Left ventricle myocardium inferior (tissue), 1 donor: ENCODE results near the gene FOXJ3. TPM values are rescaled to one million over a fixed set of nuclear protein-coding genes. Genes with fewer than 3 reads are reported as not detected.
A peak's percentile ranks its signal among the peaks of the same experiment; 100 is the strongest.

Experiments used
- DNase-seq: peaks from one replicate; pipeline ENCODE4 v3.0.0-alpha.2; 2020
- H3K27ac ChIP-seq: fragments of 200-600 bp; replicated peaks from 2 replicates; pipeline ENCODE4 v1.8.0; 2021
- H3K27me3 ChIP-seq: fragments of 200-600 bp; 2 replicates; pipeline ENCODE4 v1.8.0; 2021; ENCODE audit warnings: low read depth
- H3K36me3 ChIP-seq: fragments of 200-600 bp; 2 replicates; pipeline ENCODE4 v1.8.0; 2021
- H3K4me1 ChIP-seq: fragments of 200-600 bp; 2 replicates; pipeline ENCODE4 v1.8.0; 2021
- H3K4me3 ChIP-seq: fragments of 200-600 bp; 2 replicates; pipeline ENCODE4 v1.8.0; 2021; ENCODE audit warnings: mild to moderate bottlenecking, moderate library complexity
- H3K9me3 ChIP-seq: fragments of 200-600 bp; replicated peaks from 2 replicates; pipeline ENCODE4 v1.8.0; 2021
- CTCF ChIP-seq: fragments of 200-600 bp; IDR thresholded peaks from 2 replicates; pipeline ENCODE4 v1.8.0; 2021; ENCODE audit warnings: antibody characterized with exemption, mild to moderate bottlenecking, borderline replicate concordance
- intact Hi-C: fragments of 100-400 bp; cut with micrococcal nuclease; formaldehyde crosslinking; loops from one replicate; pipeline ENCODE4 v1.11.0; 2022
- total RNA-seq: library from RNA; stranded (reverse); fragmentation: NEBNext Ultra II Directional; extraction: Animal tissue kit (Norgen Biotek cat#: 25700); gene quantifications from one replicate; pipeline ENCODE4 v1.2.1, GENCODE V29; 2021
- donor health status: DM: no; HTN: yes; CAD: no; lungs with severe emphysema.

The FOXJ3 gene
- total RNA-seq, 1 donor from 2014 or later = 40.7 TPM

DNA sequence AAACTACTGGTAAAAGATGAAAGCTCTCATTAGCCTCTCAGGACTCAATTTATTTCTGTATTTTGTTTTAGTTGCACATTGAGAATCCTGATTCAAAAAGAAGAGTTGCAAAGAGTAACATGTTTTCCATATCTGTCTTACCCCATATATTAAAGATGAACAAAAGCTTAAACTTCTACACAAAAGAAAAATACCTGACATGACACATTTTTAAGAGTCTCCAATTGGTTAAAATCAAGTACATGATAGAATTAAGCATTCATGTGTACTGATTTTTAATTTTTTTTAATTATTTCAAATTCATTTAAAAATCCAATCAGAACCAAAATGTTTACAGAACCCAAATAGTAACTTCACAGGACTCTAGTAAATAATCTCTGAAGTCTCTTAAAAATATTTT lies 72.0 kb downstream of the FOXJ3 start:
- Histone ChIP-seq H3K27ac (no peak overlapping the region), H3K4me3 (no peak overlapping the region), H3K27me3 (no peaks in the 10 kb centered on the region), H3K9me3 (no peaks in the 10 kb centered on the region), H3K36me3 (peaks cover 14% of the 10 kb centered on the region), H3K4me1 (peaks cover 51% of the 10 kb centered on the region)
- no peak for DNase-seq
- no peak for TF ChIP-seq CTCF
- intact Hi-C loops = no loop called here

DNA sequence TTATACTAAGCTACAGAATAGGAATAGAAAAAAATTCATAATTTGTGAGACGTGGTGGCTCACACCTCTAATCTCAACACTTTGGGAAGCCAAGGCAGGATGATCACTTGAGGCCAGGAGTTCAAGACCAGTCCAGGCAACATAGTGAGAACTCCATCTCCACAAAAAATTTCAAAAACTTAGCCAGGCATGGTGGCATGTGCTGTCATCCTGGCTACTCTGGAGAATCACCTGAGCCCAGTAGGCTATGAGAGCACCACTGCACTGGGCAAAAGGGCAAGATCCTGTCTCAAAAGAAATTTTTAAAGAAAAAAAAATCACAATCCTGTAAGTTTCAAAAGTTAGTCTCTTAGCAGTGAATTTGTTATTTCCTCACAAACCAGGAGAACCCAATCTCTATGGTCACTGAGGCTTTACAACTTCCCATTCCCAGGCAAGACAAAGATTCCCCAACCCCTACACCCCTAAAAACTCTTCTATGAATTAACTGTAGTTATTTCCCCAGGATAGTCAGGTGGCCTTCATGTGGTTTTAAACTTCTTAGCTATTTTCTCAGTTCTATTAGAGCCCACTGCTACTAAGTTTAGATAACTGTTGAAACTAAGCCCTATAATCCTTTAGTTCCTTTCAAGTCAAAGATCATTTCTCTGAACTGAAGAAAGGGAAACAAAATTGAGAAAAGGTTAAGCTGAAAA lies 74.5 kb downstream of the FOXJ3 start:
- H3K4me1 ChIP-seq = peaks cover 46% of the 10 kb centered on the region
- no peak for DNase-seq
- no peak for TF ChIP-seq CTCF
- H3K4me3 ChIP-seq = no peak overlapping the region
- peaks cover 14% of the 10 kb centered on the region for H3K36me3 ChIP-seq
- intact Hi-C loops = no loop called here
- H3K9me3 ChIP-seq = no peaks in the 10 kb centered on the region
- no peaks in the 10 kb centered on the region for H3K27me3 ChIP-seq
- peak overlapping the region; percentile 55 for H3K27ac ChIP-seq

DNA sequence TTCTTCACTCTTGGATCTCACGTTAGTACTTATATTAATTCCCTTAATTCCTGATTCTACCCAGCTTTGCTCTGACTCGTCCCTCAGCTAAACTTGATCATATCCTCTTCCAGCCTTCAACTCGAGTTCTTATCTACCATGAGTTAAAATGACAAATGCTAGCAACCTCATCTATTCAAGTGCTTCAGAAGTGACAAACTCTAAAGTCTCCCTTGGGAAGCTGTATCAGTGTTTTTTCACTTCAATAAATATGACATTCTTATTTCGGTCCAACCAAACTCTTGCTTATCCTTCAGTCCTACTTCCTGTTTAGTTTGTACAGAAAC lies 75.3 kb downstream of the FOXJ3 start:
- Histone ChIP-seq H3K27ac (peak overlapping the region; percentile 55), H3K36me3 (peaks cover 10% of the 10 kb centered on the region), H3K9me3 (no peaks in the 10 kb centered on the region), H3K4me1 (peaks cover 46% of the 10 kb centered on the region), H3K4me3 (no peak overlapping the region), H3K27me3 (no peaks in the 10 kb centered on the region)
- intact Hi-C loops = no loop called here
- no peak for TF ChIP-seq CTCF
- DNase-seq = no peak

- intact Hi-C loops = no loop called here
- H3K9me3 ChIP-seq = no peaks in the 10 kb centered on the region
- H3K27ac ChIP-seq = peak overlapping the region; percentile 55
- peaks cover 5% of the 10 kb centered on the region for H3K36me3 ChIP-seq
- H3K4me1 ChIP-seq = peaks cover 46% of the 10 kb centered on the region
- DNase-seq = no peak
- no peaks in the 10 kb centered on the region for H3K27me3 ChIP-seq
- TF ChIP-seq CTCF = no peak
- H3K4me3 ChIP-seq = no peak overlapping the region
Observed at GRCh38 chr1:42259059-42259738, 75.8 kb downstream of the FOXJ3 start.

- H3K4me3 ChIP-seq = no peak overlapping the region
- TF ChIP-seq CTCF = no peak
- peak overlapping the region; percentile 55 for H3K27ac ChIP-seq
- DNase-seq = no peak
- intact Hi-C loops = no loop called here
- no peaks in the 10 kb centered on the region for H3K9me3 ChIP-seq
- no peaks in the 10 kb centered on the region for H3K27me3 ChIP-seq
- H3K36me3 ChIP-seq = no peaks in the 10 kb centered on the region
- peaks cover 46% of the 10 kb centered on the region for H3K4me1 ChIP-seq
Observed at GRCh38 chr1:42258218-42258617, 76.8 kb downstream of the FOXJ3 start.
